Measurements from ENCODE around the gene MUC2.

Gene MUC2

GRCh38 chr11:1089738-1090599, 15.3 kb downstream of the MUC2 start:
- no peak for DNase-seq (ENCODE audit: low read depth)
- no peak for TF ChIP-seq CTCF (conservative IDR thresholded peaks at IDR 0.05; ENCODE audit: low read depth, low read length)
- no peak overlapping the region for H3K4me3 ChIP-seq (ENCODE audit: low read length)

GRCh38 chr11:1090600-1091331, 16.1 kb downstream of the MUC2 start:
- H3K4me3 ChIP-seq (ENCODE audit: low read length): no peak overlapping the region
- DNase-seq (ENCODE audit: low read depth): no peak
- TF ChIP-seq CTCF (conservative IDR thresholded peaks at IDR 0.05; ENCODE audit: low read depth, low read length): no peak

- no peak for TF ChIP-seq CTCF (conservative IDR thresholded peaks at IDR 0.05; ENCODE audit: low read depth, low read length)
- no peak for DNase-seq (ENCODE audit: low read depth)
- no peak overlapping the region for H3K4me3 ChIP-seq (ENCODE audit: low read length)
These were observed 16.8 kb downstream of the MUC2 start for GRCh38 chr11:1091332-1092083.

GRCh38 chr11:1092145-1092670, 17.5 kb downstream of the MUC2 start:
- H3K4me3 ChIP-seq (ENCODE audit: low read length): no peak overlapping the region
- TF ChIP-seq CTCF (conservative IDR thresholded peaks at IDR 0.05; ENCODE audit: low read depth, low read length): no peak
- no peak for DNase-seq (ENCODE audit: low read depth)

- no peak for TF ChIP-seq CTCF (conservative IDR thresholded peaks at IDR 0.05; ENCODE audit: low read depth, low read length)
- H3K4me3 ChIP-seq (ENCODE audit: low read length): no peak overlapping the region
- DNase-seq (ENCODE audit: low read depth): no peak
These were observed 18.2 kb downstream of the MUC2 start for GRCh38 chr11:1092919-1093318.

- TF ChIP-seq CTCF (conservative IDR thresholded peaks at IDR 0.05; ENCODE audit: low read depth, low read length): no peak
- DNase-seq (ENCODE audit: low read depth): no peak
- H3K4me3 ChIP-seq (ENCODE audit: low read length): no peak overlapping the region
These were observed 25.1 kb downstream of the MUC2 start for GRCh38 chr11:1099519-1100355.

Measured in retinal pigment epithelial cell (primary cell).